ENCODE measurements around the gene FNDC1.

- TF ChIP-seq GATA3 (IDR thresholded peaks at IDR 0.05; ENCODE audit: low read depth, low read length) = no peak
- no peak for TF ChIP-seq GATA2 (IDR thresholded peaks at IDR 0.05; ENCODE audit: low read depth, low read length)
Observed at GRCh38 chr6:159256128-159256527, 86.9 kb downstream of the FNDC1 start.

Data from SH-SY5Y (cell line).